Activated naive CD4-positive, alpha-beta T cell treated with anti-CD3 and anti-CD28 coated beads, Interleukin-2, amount 10 ng/mL, durations not matched to agents 7 days and 5 days (primary cell): ENCODE results near the gene AEBP2.
A peak's percentile ranks its signal among the peaks of the same experiment; 100 is the strongest.

Source experiments
- CTCF ChIA-PET: fragments of 350-600 bp; sonication (Branson Sonifier 250); formaldehyde crosslinking; loops from one replicate; lab custom pipeline; 2021; ENCODE audit warnings: antibody characterized with exemption; lab: Charles Lee
- DNase-seq: peaks from one replicate; pipeline ENCODE4 v3.0.0-alpha.2; 2020
- H3K27ac Mint-ChIP-seq: one replicate; pipeline ENCODE4 v1.8.0; 2021; ENCODE audit warnings: mild to moderate bottlenecking, moderate library complexity, mixed read lengths
- H3K27me3 Mint-ChIP-seq: one replicate; pipeline ENCODE4 v1.8.0; 2021; ENCODE audit warnings: mild to moderate bottlenecking, mixed read lengths
- H3K36me3 Mint-ChIP-seq: one replicate; pipeline ENCODE4 v1.8.0; 2021; ENCODE audit warnings: mixed read lengths
- H3K4me1 Mint-ChIP-seq: one replicate; pipeline ENCODE4 v1.8.0; 2021; ENCODE audit warnings: mixed read lengths
- H3K4me3 Mint-ChIP-seq: one replicate; pipeline ENCODE4 v1.8.0; 2021; ENCODE audit warnings: mild to moderate bottlenecking, moderate library complexity, mixed read lengths
- H3K9me3 Mint-ChIP-seq: one replicate; pipeline ENCODE4 v1.8.0; 2021; ENCODE audit warnings: mixed read lengths

Gene AEBP2

DNA sequence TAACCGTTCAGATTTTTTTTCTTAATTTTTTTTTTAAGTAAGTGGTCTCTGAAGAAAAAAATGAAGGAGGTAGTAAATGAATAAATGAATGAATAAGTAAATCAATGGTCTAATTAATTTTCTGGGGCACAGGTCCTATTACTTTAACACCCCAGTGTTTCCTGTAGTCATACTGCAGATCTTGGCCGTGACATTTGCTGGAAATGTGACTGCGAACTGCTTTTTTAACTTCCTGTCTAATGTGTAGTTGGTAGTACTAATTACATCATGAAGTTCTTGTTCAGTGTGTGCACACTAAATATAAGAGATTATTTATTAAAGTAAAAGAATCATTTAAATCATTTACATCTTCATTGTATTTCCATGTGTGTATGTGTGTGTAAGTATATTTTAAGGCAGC is 45.4 kb downstream of the AEBP2 start:
- peaks cover 57% of the 10 kb centered on the region for H3K36me3 Mint-ChIP-seq
- H3K4me1 Mint-ChIP-seq, result peaks cover 43% of the 10 kb centered on the region
- no peaks in the 10 kb centered on the region for H3K27me3 Mint-ChIP-seq
- no peak overlapping the region for H3K4me3 Mint-ChIP-seq
- no peak overlapping the region for H3K27ac Mint-ChIP-seq
- CTCF ChIA-PET, result no interaction called here
- DNase-seq, result no peak
- H3K9me3 Mint-ChIP-seq, result peaks cover 10% of the 10 kb centered on the region

DNA sequence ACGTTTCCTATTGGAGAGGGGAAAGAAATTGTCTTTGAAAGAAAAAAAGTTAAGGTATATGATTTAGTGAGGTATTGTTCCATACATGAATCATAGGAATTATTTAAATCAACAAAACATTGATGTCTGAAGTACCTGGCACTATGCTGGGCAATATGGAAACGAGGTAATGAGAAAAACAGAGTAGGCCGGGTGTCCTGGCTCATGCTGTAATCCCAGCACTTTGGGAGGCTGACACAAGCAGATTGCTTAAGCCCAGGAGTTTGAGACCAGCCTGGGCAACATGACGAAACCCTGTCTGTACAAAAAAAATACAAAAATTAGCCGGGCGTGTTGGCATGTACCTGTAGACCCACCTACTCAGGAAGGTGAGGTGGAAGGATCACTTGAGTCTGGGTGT is 45.9 kb downstream of the AEBP2 start:
- CTCF ChIA-PET, result no interaction called here
- Mint-ChIP-seq H3K9me3 (peaks cover 7% of the 10 kb centered on the region), H3K27ac (peak overlapping the region; percentile 40), H3K27me3 (no peaks in the 10 kb centered on the region), H3K4me1 (peaks cover 43% of the 10 kb centered on the region), H3K36me3 (peaks cover 52% of the 10 kb centered on the region), H3K4me3 (no peak overlapping the region)
- no peak for DNase-seq

DNA sequence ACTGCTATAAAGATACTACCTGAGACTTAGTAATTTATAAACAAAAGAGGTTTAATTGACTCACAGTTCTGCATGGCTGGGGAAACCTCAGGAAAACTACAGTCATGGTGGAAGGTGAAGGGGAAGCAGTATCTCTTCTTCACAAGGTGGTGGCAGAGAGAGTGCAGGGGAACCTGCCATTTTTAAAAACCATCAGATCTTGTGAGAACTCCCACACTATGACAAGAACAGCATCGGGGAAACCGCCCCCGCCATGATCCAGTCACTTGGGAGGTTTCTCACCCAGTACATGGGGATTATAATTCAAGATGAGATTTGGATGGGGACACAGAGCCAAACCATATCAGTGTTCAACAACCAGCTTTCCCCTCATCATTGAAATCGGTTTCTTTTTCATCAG is 49.9 kb downstream of the AEBP2 start:
- no peaks in the 10 kb centered on the region for H3K9me3 Mint-ChIP-seq
- H3K27me3 Mint-ChIP-seq, result no peaks in the 10 kb centered on the region
- no peak overlapping the region for H3K4me3 Mint-ChIP-seq
- peaks cover 15% of the 10 kb centered on the region for H3K4me1 Mint-ChIP-seq
- H3K36me3 Mint-ChIP-seq, result peaks cover 21% of the 10 kb centered on the region
- H3K27ac Mint-ChIP-seq, result peak overlapping the region; percentile 19
- no peak for DNase-seq
- CTCF ChIA-PET, result no interaction called here

DNA sequence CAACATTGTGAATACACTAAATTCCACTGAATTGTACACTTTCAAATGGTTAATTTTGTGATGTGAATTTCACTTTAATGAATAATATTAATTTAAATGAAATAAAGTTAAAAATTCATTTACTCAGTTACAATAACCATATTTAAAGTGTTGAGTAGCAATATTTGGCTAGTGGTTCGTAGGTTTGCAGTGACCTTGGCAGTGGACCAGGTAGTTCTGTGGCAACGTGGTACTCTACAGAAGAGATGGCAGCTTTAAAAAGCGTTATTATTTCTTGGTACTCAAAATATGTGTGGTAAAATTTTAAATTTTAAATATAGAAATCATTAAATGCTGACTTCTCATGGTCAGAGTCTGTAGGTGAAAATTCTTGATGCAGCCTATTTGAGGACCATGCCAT is 51.6 kb downstream of the AEBP2 start:
- Mint-ChIP-seq H3K9me3 (no peaks in the 10 kb centered on the region), H3K4me3 (no peak overlapping the region), H3K27ac (no peak overlapping the region), H3K27me3 (no peaks in the 10 kb centered on the region), H3K4me1 (peaks cover 2% of the 10 kb centered on the region), H3K36me3 (peaks cover 24% of the 10 kb centered on the region)
- CTCF ChIA-PET, result no interaction called here
- no peak for DNase-seq

DNA sequence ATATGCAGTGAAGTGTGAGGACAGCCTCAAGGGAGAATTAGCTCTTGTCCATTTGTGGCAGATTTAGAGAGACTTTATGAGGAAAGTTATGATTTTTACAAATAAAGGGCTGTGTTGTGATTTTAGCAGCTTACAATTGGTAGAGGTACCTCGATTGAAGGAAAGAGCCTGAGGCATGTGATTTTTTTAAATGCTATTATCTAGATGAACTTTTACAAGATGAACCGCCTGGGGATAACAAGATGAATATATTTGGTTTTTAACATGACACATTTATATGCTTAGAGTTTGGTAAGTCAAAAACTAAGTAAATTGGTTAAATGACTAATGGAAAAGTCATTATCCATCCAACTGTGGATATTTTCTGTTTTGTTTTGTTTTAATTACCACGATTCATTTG is 52.6 kb downstream of the AEBP2 start:
- CTCF ChIA-PET, result no interaction called here
- Mint-ChIP-seq H3K4me3 (no peak overlapping the region), H3K36me3 (peaks cover 20% of the 10 kb centered on the region), H3K27me3 (no peaks in the 10 kb centered on the region), H3K9me3 (no peaks in the 10 kb centered on the region), H3K4me1 (no peaks in the 10 kb centered on the region), H3K27ac (no peak overlapping the region)
- no peak for DNase-seq

DNA sequence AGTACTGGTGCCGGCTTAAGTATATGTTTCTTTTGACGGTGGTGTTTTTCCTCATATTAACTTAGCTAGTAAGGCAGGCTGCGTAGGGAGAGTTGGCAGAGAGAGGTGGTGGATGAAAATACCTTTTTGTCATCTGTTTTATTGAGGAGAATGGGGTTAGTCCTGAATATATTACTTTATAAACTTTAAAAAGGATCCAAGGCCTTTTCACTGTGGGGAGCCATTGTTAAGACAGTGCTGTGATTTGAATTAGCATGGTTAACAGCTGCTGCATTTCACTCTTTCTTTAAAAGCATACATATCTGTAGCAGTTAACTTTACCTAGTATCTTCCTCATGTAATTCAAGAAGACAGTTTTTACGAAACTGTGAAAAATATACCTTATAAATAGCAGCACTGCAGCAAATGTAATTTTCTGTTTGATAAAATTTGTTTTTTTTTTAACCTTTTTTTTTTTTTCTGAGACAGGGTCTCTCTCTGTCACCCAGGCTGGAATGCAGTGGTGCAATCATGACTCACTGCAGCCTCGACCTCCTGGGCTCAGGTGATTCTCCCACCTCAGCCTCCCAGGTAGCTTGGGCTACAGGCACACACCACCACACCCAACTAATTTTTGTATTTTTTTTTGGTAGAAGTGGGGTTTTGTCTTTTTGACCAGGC is 57.1 kb downstream of the AEBP2 start:
- Mint-ChIP-seq H3K4me1 (peaks cover 7% of the 10 kb centered on the region), H3K27me3 (no peaks in the 10 kb centered on the region), H3K27ac (no peak overlapping the region), H3K4me3 (no peak overlapping the region), H3K9me3 (no peaks in the 10 kb centered on the region), H3K36me3 (peaks cover 28% of the 10 kb centered on the region)
- no peak for DNase-seq
- CTCF ChIA-PET, result no interaction called here

DNA sequence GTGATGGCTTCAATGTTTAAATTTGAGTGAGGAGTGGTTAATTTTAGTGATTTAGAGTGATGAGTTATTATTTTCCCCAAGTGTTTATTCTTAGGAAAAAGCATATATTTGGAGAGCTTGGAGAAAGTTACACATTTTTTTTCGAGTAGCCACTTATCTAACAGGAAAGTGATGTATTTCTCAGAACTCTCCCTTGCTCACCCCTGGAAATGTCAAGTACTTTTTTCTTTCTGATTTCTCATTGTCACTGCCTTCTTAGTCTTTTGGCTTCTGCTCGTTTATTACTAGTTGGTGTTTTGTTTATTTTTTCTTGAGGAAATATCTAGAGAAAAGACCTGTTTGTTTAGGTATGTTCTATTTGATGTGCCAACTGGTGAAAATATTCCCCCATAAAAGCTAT is 58.8 kb downstream of the AEBP2 start:
- CTCF ChIA-PET, result no interaction called here
- H3K36me3 Mint-ChIP-seq, result peaks cover 35% of the 10 kb centered on the region
- no peaks in the 10 kb centered on the region for H3K9me3 Mint-ChIP-seq
- no peak overlapping the region for H3K4me3 Mint-ChIP-seq
- DNase-seq, result no peak
- no peak overlapping the region for H3K27ac Mint-ChIP-seq
- H3K4me1 Mint-ChIP-seq, result peaks cover 7% of the 10 kb centered on the region
- H3K27me3 Mint-ChIP-seq, result no peaks in the 10 kb centered on the region

DNA sequence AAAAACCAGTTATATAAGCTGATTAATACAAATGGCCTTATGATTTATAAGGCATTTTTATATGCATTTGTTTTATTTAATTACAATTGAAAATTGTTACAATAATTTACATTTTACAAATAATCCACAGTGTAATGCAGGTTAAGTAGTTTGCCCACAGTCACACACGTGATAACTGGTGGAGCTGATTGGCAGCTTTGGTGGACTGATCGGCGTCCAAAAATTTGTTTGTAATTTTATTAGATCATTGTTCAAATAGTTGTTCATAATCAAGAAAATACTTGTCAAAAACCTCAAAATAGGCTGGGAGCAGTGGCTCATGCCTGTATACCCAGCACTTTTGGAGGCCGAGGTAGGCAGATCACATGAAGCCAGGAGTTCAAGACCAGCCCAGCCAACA is 59.7 kb downstream of the AEBP2 start:
- Mint-ChIP-seq H3K9me3 (no peaks in the 10 kb centered on the region), H3K4me3 (no peak overlapping the region), H3K27ac (no peak overlapping the region), H3K4me1 (peaks cover 7% of the 10 kb centered on the region), H3K27me3 (no peaks in the 10 kb centered on the region), H3K36me3 (peaks cover 33% of the 10 kb centered on the region)
- no peak for DNase-seq
- CTCF ChIA-PET, result no interaction called here

DNA sequence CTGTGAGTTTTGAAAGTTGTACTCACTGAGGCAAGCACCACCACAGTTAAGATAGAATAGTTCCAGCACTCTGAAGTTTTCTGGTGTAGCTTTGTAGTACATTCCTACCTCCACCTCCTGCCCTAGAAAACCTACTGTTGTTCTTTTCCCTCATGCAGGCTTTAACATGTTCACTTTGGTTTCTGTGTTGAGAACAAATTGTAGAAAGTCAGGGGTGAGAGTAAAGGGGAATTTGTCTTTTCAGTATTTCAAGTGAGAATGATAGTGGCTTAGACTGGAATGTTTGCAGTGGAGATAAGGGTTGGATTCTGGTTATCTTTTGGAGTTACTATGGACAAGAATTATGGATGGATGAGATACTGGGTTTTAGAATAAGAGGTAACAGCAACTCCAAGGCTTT is 67.2 kb downstream of the AEBP2 start:
- CTCF ChIA-PET, result no interaction called here
- Mint-ChIP-seq H3K9me3 (no peaks in the 10 kb centered on the region), H3K27ac (no peak overlapping the region), H3K36me3 (peaks cover 46% of the 10 kb centered on the region), H3K27me3 (no peaks in the 10 kb centered on the region), H3K4me1 (no peaks in the 10 kb centered on the region), H3K4me3 (no peak overlapping the region)
- no peak for DNase-seq

DNA sequence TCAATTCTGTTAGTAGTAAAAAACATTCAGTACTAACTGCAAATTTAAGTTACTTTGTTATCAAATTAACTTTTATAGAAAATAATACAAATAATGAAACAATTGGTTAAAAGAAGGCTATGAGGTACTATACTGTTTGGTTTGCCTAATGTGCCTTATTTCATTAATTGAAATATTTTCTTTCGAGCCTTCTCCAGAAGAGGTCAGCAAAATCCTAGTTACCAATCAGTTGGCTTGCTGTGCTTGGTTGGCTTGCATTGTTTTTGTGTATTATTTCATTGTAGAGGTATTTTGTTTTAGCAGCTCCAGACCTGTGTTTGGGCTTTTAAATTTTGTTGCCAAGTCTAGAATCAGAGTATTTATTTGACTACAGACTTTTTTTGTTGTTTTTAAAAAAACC is 68.5 kb downstream of the AEBP2 start:
- DNase-seq, result no peak
- CTCF ChIA-PET, result no interaction called here
- Mint-ChIP-seq H3K27ac (no peak overlapping the region), H3K27me3 (no peaks in the 10 kb centered on the region), H3K4me3 (no peak overlapping the region), H3K4me1 (no peaks in the 10 kb centered on the region), H3K9me3 (no peaks in the 10 kb centered on the region), H3K36me3 (peaks cover 45% of the 10 kb centered on the region)

DNA sequence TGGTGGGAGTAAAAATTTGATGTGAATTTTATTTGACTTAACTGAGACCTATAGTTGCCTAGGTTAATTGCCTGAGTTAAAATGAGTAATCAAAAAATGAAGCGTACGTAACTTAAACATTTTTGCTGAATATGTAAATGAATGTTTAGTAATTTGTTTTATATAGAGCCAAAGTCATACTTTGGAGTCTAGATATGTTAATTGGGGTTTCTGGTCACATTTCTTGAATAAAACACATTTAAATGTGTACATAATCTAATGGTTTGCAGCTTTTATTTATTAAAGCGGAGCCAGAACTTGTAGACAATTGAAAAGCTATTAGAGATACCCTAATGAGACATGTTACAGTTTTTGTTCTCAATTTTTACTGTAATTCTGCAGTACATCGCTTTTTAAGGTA is 71.2 kb downstream of the AEBP2 start:
- no peak for DNase-seq
- peaks cover 38% of the 10 kb centered on the region for H3K36me3 Mint-ChIP-seq
- H3K9me3 Mint-ChIP-seq, result no peaks in the 10 kb centered on the region
- CTCF ChIA-PET, result no interaction called here
- H3K4me3 Mint-ChIP-seq, result no peak overlapping the region
- no peak overlapping the region for H3K27ac Mint-ChIP-seq
- H3K27me3 Mint-ChIP-seq, result no peaks in the 10 kb centered on the region
- no peaks in the 10 kb centered on the region for H3K4me1 Mint-ChIP-seq

DNA sequence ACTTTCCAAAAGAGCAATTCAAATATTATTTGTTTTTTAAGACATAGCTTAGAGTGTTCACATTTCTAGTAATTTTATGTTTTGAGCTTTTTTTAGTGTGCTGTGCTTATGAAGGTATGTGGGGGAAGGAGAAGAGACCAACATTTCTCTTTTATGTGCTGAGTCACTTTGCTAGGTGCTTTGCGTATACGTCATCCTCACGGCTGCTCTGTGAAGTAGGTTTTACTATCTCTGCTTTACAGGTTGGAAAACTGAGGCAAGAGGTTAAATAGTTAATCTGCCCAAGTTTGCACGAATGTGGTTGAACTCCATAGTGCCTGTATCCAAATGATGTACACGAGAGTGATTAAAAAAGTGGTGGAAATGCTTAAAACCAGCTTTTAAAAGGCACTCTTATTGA is 75.9 kb downstream of the AEBP2 start:
- peaks cover 28% of the 10 kb centered on the region for H3K36me3 Mint-ChIP-seq
- CTCF ChIA-PET, result interaction anchor here (1.3 kb wide), 1 partner anchor 25 kb away, joined by 3 read pairs; no protein-coding TSS in a partner anchor

DNA sequence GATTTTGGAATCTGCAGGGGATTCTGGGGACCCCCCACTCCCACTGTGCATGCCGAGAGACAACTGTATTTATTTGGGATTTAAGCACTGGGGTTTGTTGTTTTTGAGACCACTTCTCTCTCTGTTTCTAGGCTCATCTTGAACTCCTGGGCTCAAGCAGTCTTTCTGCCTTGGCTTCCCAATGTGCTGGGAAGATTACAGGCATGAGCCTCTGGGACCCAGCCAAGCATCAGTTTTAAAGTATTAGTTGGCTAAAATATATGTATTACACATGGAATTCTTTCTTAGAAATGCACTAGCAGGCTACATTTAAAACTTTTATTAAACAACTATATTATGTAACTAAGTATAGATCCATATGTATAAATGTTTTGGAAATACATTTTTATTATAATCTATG is 78.3 kb downstream of the AEBP2 start:
- Mint-ChIP-seq H3K27ac (no peak overlapping the region), H3K36me3 (peaks cover 19% of the 10 kb centered on the region), H3K27me3 (no peaks in the 10 kb centered on the region), H3K4me3 (no peak overlapping the region), H3K4me1 (peaks cover 2% of the 10 kb centered on the region), H3K9me3 (no peaks in the 10 kb centered on the region)
- CTCF ChIA-PET, result no interaction called here
- no peak for DNase-seq

More for the DNA sequence above, 75.9 kb downstream of the AEBP2 start:
- Mint-ChIP-seq H3K9me3 (no peaks in the 10 kb centered on the region), H3K27ac (no peak overlapping the region), H3K27me3 (no peaks in the 10 kb centered on the region), H3K4me1 (peaks cover 2% of the 10 kb centered on the region), H3K4me3 (no peak overlapping the region)
- DNase-seq, result no peak

DNA sequence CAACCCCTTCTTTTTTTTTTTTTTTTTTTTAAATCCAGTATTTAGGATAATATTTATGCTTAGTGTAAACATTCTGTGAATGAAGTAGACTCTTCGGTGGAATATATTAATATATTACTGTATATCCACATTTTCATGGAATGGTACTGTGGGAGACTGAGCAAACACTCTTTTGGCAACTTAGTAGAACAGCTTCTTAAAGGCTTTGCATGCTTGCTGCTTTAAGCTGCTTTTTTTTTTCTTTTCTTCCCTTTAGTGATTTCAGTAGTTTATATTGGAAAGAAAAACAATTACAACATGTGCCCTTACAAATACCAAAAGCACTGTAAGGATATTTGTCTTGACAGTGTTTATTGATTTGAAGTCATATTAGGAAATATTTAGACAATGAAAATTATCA is 78.9 kb downstream of the AEBP2 start:
- Mint-ChIP-seq H3K4me3 (no peak overlapping the region), H3K27me3 (no peaks in the 10 kb centered on the region), H3K27ac (no peak overlapping the region), H3K4me1 (peaks cover 2% of the 10 kb centered on the region), H3K36me3 (peaks cover 19% of the 10 kb centered on the region), H3K9me3 (no peaks in the 10 kb centered on the region)
- no peak for DNase-seq
- CTCF ChIA-PET, result no interaction called here

DNA sequence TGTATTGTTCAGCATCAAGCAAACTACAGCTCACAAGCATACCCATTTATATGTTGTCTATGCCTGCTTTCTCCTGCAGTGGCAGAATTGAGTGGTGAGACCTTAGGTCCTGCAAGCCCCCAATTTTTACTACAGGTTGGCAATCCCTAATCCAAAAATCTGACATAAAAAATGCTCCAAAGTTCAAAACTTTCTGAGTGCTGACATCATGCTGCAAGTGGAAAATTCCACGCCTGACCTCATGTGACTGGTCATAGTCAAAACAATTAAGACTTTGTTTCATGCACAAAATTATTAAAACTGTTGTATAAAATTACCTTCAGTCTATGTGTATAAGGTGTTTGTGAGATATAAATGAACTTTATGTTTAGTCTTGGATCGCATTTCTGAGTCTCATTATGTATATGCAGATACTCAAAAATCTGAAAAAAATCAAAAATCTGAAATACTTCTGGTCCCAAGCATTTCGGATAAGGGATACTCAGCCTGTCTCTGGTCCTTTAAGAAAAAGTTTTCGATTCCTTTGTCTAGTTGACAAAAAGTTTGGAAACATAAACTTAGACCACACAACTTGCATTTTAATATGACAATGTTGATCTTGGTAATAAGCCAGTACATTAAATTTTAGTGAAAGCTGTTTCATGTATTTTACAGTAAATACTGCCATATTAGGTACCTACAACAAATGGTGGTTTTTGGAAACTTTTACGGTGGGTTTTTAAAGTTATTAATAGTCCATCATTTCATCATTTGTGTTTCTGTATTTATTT is 81.5 kb downstream of the AEBP2 start:
- Mint-ChIP-seq H3K36me3 (peaks cover 14% of the 10 kb centered on the region), H3K4me1 (peaks cover 2% of the 10 kb centered on the region), H3K9me3 (no peaks in the 10 kb centered on the region), H3K27ac (no peak overlapping the region), H3K4me3 (no peak overlapping the region), H3K27me3 (no peaks in the 10 kb centered on the region)
- no peak for DNase-seq
- CTCF ChIA-PET, result interaction anchor here (1.0 kb wide), 1 partner anchor 21 kb away, joined by 3 read pairs; no protein-coding TSS in a partner anchor
